RPMI8226 (cell line): Measurements from ENCODE around the gene ADGRL1.
A peak's percentile ranks its signal among the peaks of the same experiment; 100 is the strongest.
"Not testable (repeated sequence)": the region's sequence is repeated elsewhere in the genome, so short reads cannot be mapped to it uniquely, and the experiment has no call there.

Experiments used
- DNase-seq: peaks from one replicate; pipeline ENCODE4 v3.0.0-alpha.2; 2015

Gene ADGRL1

DNA sequence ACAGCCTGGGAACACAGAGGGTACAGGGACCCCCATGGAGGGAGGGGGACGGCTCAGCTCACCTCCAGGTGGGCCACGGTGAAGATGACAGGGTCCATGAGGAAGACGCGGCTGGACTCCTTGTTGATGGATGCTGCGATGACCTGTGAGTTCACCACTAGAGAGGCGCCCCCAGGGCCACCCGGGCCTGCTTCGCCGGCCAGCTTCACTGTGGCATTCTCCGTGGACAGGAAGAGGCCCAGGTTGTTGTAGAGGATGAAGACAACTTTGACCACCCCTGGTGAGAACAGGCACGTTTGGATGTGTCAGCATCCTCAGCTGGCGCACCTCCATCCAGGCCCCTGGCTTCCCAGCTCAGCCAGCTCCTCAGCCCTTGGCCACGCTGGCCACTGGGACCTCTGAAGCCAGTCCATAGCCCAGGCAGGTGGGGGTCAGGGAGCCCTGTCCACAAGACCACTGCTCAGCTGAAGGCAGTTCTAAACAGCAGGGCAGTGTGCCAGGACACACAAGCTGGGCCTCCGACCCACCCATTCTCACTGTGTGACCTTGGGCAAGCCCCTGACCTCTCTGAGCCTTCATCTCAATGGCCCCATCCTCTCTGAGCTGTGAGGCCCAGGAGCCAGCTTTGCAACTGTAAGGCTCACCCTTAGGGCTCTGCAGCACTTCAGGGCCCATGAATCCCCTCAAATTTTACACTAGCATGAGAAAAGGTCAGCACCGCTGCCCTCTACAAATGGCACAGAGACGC, 47.5 kb downstream of the ADGRL1 start:
- no peak for DNase-seq

DNA sequence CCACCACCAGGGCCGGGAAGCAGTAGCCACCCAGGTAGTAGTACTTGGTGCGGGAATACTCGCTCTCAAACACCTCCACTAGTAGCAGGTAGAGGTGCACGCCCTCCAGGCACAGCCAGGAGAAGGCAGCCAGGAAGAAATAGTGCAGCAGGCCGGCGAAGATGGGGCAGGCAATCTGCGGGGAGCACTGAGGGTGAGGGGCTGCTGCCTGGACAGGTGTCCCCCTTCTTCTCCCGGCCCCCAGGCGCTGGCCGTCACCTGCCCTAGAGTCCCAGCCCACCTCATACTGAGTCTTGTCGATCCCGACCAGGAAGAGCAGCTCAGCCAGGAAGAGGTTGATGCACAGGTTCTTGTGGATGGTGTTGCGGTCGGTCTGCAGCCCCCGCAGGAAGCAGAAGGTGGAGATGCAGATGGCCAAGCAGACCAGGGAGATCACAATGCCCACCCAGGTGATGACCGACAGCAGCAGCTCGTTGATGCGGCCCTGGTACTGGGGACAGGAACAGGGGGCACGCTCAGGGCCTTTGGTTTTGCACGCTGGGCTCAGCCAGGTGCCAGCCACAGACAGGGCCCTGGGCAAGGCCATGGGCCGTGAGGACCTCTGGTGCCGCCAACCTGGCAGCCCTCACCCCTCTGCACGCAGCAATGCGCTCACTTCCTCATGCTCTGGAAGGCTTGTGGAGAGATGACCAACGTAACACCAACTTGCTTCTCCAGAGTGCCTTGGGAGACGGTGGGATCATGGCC, 48.8 kb downstream of the ADGRL1 start:
- DNase-seq = no peak

DNA sequence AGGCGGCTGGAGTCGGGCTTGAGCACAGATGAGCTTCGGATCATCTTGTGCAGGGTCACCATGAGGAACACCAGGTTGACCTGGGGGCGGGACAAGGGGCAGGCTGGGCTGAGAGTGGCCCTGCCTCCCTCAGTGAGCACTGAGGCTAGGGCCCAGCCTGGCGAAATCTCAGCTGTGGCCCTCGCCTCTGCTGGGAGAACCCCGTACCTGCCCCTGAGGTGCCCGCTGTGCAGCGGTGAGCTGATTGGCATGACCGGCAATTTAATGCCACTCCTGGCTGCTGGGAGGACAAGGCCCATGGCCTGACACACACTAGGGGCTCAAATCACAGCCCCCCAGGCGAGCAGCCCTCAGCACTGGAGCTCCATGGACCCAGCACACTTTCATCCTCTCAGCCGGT, 49.8 kb downstream of the ADGRL1 start:
- no peak for DNase-seq

DNA sequence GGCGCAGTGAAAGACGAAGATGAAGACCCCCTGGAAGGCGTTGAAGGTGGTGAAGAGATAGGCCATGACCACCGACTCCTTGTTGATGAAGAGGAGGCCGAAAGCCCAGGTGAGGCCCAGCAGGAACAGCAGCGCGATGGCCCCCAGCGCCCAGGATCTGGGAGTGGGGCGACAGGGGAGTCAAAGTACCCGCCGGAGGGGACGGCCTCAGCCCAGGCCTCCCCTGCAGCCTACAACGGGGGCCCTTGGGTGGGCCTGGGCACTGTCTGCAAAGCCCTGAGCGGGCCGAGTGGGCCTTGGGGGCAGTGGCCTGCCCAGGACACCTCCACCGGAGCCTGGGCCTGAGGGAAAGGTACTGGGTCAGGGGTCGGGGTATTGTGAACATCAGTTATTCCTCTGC, 50.6 kb downstream of the ADGRL1 start:
- DNase-seq = no peak

DNA sequence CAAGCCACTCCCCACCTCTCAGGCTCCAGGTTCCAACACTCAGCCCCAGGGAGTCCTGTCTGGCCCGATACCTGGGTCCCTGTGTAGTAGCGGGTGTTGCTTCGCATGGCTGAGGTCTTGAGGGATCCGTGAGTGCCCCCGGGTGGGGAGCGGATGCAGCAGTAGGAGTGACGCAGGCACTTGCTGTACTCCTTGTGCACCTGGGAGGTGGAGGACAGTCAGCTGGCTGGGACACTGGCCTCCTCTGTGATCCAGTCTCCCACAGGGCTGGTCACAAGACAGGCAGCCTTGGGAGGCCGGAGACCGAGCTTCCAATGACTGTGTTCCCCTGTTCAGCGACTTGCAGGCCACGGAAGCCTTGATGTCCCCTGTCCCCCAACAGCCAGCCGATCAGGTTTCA, 53.3 kb downstream of the ADGRL1 start:
- no peak for DNase-seq

DNA sequence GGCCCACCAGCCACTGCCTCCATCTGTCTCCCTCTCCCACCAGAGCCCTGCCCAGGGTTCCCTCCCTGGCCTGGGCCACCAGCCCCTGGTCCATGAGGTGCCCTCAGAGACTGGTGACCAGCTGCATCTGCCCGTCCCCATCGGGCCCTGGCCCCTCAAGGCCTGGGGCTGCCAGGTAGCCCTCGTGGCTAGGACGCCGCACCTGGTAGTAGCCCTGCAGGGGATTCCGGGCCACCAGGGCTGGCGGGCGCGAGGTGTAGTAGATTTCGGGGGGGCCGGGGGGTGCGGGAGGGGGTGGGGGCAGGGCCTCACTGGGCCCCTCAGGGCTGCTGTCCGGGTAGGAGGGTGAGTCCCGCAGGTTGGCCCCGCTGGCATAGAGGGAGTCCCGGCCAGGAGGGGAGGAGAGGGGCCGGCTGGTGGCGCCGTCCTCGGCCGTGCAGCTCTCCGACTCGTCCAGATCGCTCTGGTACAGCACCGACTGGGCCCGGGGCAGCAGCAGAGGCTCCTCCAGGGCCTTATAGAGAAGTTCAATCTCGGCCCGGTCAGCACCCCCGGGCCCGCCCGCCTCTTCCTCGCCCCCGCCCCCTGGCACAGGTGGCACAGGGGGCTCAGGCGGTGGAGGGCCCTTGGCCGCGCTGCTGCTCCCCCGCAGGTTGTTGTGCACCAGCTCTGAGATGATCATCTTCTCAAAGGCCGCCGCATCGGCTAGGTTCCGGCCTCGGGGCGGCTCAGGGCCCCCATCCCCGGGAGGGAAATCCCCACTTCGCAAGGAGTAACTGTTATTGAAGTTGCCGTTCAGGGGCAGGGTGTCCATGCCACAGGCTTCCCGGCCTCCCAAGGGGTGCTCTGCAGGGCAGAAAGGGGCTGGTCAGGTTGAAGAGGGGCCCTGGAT, 55.0 kb downstream of the ADGRL1 start:
- DNase-seq = no peak

DNA sequence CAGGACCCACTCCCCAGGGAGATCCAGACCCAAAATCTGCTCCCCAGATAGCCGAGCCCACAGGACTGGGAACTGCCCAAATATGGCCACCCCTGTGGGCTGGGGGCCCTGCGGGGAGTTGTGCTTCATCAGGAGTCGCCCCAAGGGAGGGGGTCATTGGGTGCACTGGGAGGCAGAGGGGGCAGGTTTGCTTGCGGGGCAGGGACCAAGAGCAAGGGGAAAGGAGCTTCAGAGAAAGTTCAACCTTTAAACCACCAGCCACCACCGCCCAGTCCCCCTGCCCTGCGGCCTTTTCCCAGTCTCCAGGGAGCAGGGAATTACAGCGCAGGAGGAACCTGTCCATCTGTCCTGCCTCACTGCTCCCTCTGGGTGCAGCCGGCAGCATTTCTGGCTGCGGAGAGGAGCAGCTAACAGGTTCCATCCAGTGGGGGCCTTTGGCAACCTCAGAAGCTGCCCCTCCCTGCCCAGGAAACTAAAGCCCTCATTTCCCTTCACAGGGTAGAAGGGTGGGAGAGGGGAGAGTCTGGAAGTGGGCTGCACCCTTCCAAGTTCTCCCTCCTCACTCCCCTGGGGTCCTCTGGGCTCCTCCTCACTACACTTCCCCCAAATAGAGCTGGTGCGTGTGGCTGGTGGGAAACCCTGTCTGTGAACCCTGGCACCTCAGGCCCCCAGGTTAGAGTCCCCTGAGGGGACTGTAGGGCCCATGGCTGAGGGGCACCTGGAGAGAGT, 55.8 kb downstream of the ADGRL1 start:
- DNase-seq = no peak

DNA sequence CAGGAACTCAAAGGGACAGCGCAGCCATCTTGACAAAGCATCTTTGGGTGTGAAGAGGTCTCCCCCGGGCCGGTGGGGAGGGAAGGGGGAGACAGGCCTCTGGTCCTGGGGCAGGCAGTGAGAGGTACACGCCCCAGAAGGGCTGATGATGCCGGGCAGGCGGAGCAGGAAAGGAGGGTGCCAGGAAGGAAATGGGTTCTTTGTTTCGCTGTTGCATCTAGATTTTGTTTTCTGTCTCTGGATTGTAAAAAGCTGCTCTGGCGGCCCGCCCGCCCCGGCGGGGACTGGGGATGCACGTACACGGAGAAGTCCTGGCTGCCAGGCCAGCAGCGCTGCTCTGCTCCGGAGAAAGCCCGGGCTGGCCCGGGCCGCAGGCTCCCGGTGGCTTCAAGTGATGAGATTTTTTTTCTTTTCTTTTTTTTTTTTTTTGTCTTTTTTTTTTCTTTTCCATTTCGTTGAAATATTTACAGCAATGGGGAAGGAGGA, 56.4 kb downstream of the ADGRL1 start:
- no peak for DNase-seq

DNA sequence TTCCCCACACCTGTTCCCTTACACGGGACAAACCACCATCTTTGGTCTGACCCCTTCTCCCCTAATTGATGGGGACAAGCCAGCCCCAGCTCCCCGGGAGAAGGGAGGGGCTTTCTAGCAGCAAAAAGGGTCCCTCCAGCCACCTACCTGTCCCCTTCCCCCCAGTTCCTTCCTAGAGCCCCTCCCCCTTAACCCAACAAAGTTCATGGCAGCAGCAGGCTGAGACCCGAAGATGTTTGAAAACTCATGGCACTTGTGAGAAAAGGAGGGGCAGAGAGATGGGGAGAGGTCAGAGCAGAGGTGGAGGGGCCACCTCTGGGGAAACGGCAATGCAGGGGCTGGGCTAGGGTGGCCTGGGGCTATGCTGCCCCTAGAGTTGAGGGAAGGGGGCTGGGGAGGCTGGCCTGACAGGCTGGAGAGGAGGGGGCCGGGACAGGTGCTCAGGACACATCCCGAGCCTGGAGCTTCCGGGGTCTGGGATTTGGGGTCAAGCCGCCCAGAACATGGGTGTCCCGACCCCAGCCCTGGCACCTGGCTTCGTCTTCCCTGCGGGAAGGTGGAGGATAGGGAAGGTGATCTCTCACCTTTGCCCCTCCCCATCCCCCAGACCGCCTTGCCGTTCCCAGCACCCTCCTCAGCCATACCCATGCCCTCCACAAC, 57.1 kb downstream of the ADGRL1 start:
- no peak for DNase-seq

DNA sequence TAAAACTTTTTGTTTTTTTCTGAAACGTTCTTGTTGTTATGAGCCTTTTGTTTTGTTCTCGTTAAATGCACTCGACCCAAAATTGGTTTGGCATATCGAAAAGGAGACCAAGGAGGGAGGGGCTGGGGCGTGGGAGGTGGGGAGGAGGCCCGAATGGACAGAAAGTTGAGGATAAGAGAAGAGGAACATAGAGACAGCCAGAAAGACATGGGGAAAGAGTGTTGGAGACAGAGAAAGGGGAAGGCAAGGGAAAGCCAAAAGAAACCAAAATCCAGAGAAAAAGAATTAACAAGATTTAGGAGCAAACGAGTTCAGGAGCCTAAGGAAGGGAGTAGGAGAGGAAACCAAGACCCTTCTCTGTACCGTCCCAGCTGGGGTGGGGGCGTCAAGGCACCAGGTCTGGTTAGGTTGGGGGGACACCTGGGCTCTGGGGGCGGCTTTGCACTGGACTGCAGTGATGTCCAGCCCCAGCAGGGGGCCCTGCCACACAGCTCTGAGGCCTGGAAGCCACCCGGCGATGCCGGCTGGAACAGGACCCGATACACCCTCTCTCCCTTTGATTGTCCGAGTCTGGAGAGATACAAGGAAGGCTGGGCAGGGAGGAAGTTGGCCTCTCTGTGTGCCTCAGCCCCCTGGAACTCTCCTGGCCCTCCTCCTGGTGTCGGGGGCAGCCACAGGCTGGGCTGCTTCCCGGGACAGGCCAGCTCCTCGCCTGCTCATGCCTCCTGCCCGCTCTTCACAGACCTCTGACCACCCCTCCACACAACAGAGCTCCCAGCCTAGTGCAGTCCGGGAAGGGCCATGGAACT, 58.0 kb downstream of the ADGRL1 start:
- peak; percentile 55 for DNase-seq

DNA sequence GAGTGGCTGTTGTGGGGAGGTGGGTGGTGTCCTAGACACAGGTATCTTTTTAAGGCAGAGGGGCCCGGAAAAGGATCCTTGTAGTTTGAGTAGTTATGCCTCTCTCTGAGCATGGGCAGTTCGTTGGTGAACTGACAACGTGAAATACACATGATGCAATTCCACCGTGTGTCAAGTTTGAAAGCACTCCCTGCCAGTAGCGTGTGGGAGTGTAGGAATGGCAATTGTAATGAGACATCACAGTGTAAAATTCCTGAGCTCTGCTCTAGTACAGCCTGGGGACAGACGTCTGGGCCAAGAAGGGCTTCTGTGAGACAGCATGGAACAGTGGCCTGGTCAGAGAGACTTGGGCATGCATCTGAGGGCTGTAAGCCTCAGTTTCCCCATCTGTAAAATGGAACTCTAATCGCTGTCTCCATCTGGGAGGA, 59.2 kb downstream of the ADGRL1 start:
- no peak for DNase-seq

DNA sequence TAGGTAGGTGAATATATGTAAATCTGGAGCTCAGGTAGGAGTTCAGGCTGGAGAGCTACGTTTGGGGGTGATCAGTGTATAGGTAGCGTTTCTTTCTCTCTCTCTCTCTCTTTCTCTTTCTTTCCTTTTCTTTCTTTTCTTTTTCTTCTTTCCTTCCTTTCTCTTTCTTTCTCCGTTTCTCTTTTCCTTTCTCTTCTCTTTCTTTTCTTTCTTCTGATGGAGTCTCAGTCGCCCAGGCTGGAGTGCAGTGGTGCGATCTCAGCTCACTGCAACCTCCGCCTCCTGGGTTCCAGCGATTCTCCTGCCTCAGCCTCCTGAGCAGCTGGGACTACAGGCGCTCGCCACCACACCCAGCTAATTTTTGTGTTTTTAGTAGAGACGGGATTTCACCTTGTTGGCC, 59.8 kb downstream of the ADGRL1 start:
- DNase-seq = not testable (repeated sequence)

DNA sequence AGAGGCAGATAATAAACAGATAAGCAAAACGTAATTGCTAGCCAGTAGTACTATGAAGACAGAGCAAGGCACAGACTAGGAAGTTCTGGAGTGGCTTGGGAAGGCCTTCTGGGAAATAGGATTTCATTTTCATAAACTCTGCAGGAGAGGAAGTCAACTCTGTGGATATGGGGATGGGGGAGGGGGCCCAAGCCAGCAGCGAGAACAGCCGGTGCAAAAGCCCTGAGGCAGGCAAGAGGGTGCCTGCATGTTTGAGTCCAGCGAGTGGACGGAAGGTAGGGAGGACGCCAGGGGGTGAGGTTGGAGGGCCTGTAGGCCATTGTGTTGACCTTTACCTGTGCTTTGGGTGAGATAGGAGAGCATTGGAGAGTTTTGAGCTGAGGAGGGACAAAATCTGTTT, 60.6 kb downstream of the ADGRL1 start:
- no peak for DNase-seq

DNA sequence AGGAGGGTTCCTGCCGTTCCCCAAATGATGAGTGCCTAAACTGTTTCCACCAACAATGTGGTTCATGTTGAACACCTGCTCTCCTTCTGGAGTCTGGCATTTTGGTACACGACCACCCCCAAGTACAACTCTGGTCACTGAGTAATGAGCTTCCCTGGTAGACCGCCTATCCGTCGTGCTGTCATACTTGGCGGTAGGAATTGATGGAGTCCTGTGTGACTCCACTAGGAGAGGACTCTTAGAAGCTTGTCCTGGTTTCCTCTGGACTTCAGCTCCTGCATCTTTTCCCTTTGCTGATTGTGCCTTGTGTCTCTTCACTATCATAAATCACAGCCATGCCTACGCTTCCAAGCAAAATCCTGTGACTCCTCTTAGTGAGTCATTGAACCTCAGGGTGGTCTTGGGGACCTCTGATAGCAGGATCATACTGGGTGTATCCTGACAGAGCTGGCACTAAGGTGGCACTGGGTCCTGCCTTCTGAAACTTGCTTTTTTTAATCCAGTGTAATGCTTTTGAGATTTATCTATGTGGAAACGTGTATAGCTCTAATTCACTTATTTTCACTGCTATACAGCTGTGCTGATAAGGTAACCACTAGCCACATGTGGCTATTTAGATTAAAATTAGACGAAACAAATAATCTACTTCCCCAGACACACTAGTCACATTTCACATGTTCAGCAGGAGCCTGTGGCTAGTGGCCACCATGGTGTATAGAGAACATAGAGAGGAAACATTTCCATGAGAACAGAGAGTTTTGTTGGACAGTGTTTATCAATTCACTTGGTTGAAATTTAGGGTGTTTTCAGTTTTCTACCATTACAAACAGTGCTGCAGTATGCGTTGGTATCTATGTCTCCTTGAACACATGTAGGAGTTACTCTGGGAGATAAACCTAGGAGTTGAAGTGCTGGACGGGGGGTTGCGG, 63.4 kb downstream of the ADGRL1 start:
- no peak for DNase-seq

DNA sequence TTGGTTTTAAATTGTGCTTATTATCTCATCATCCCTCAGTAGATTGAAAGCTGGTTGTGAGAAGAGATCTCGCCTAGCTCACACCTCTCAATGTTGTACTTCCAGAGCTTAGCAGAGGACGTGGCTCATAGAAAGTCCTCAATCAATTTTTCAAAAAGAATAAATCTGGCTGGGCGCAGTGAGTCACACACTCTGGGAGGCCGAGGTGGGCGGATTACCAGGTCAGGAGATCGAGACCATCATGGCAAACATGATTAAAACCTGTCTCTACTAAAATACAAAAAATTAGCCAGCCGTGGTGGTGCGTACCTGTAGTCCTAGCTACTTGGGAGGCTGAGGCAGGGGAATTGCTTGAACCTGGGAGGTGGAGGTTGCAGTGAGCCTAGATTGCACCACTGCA, 64.9 kb downstream of the ADGRL1 start:
- DNase-seq = no peak

DNA sequence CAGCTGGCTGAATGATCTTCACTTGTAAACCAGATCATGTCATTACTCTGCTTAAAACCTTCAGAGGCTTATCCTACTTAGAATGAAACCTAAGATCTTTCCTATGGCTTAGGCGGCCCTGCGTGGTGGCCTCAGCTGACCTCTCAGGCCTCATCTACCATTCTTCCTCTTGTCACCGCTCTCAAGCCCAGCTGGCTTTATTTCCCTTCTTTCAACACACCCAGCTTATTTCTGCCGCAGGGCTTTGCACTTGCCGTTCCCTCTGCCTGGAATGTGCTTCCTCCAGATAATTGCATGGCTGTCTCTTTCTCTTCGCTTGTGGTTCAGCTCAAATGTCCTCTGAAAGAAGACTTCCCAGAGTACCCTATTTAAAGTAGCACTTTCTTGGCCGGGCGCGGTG, 66.0 kb downstream of the ADGRL1 start:
- DNase-seq = no peak

DNA sequence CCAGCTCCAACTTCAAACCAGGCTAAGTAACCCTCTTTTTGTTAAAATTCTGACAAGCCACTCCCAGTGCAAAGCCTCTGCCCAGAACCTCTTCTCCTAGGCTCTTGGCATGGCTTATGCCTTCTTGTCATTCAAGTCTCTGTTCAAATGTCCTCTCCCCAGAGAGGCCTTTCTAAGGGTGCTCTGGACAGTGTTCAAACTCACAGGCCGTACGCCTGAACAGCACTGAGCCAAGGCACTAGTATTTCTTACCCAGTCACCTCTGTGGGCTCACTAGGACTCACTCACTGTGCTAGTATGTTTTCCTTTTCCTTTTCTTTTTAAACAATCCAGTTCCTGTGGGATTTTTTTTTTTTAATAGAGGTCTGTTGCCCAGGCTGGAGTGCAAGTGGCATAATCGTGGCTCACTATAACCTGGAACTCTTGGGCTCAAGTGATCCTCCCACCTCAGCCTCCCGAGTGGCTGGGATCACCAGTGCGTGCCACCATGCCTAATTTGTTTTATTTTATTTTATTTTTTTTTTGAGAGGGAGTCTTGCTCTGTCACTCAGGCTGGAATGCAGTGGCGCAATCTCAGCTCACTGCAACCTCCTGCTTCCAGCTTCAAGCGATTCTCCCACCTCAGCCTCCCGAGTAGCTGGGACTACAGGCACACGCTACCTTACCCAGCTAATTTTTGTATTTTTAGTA, 67.2 kb downstream of the ADGRL1 start:
- DNase-seq = no peak

DNA sequence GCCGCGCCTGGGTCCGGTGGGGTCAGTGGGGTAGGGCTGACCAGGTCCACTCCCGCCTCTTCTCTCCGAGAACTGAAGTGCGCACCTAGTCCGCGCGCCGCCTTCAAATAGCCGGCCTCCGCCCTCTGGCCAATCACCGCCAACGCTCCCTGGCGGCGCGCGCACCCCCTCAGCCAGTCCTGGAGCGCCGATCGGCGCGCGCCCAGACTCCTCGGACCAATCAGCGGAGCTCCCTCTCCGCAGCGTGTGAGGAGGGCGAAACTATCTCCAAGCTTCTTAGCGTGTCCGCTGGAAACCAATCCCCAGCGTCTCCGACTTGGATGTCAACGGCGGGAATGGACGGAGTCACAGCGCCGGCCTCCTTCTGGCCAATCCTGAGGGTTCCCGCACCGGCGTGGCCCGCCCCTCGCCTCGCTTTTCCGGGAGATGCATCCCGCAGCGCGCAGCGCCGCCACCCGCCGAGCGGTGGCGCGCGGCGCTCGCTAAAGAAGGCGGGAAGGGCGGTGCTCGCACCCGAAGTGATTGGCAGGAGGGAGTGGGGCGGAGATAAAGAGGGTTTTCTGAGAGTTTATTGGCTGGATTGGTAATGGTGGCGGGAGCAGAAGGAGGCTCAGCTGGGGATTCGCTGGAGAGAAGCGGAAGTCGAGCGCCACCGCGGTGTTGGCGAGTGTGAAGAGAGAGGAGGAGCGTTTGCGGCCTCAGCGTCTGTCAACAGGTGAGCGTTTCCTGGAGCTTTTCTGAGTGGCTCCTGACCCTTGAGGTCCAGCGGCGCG, 69.3 kb downstream of the ADGRL1 start, which contains the start of gene ASF1B:
Gene ASF1B, minus strand, starts transcription at position 81 of the 773 bp plus-strand sequence. CDS start 133 bp downstream, outside the sequence.
- peak; percentile 99 for DNase-seq
